Measurements from ENCODE around the gene ACTR5.

GRCh38 chr20:38812182-38812581, 63.9 kb downstream of the ACTR5 start:
- TF ChIP-seq POLR2A (IDR thresholded peaks at IDR 0.05; ENCODE audit: low read depth, low read length) (no peak), TAF1 (IDR thresholded peaks at IDR 0.05; ENCODE audit: borderline replicate concordance, low read depth, low read length) (no peak)

All from GM12892 (cell line).